Left ventricle myocardium inferior (tissue), 1 donor: ENCODE data around the gene KRT80. TPM values are rescaled to one million over a fixed set of nuclear protein-coding genes. Genes with fewer than 3 reads are reported as not detected.

Source experiments
- DNase-seq: peaks from one replicate; pipeline ENCODE4 v3.0.0-alpha.2; 2020
- H3K27ac ChIP-seq: fragments of 200-600 bp; replicated peaks from 2 replicates; pipeline ENCODE4 v1.8.0; 2021
- H3K27me3 ChIP-seq: fragments of 200-600 bp; 2 replicates; pipeline ENCODE4 v1.8.0; 2021; ENCODE audit warnings: low read depth
- H3K36me3 ChIP-seq: fragments of 200-600 bp; 2 replicates; pipeline ENCODE4 v1.8.0; 2021
- H3K4me1 ChIP-seq: fragments of 200-600 bp; 2 replicates; pipeline ENCODE4 v1.8.0; 2021
- H3K4me3 ChIP-seq: fragments of 200-600 bp; 2 replicates; pipeline ENCODE4 v1.8.0; 2021; ENCODE audit warnings: mild to moderate bottlenecking, moderate library complexity
- H3K9me3 ChIP-seq: fragments of 200-600 bp; replicated peaks from 2 replicates; pipeline ENCODE4 v1.8.0; 2021
- intact Hi-C: fragments of 100-400 bp; cut with micrococcal nuclease; formaldehyde crosslinking; loops from one replicate; pipeline ENCODE4 v1.11.0; 2022
- total RNA-seq: library from RNA; stranded (reverse); fragmentation: NEBNext Ultra II Directional; extraction: Animal tissue kit (Norgen Biotek cat#: 25700); gene quantifications from one replicate; pipeline ENCODE4 v1.2.1, GENCODE V29; 2021
- TF ChIP-seq, protein P1 (sequence below): fragments of 200-600 bp; IDR thresholded peaks from 2 replicates; pipeline ENCODE4 v1.8.0; 2021; ENCODE audit warnings: antibody characterized with exemption, mild to moderate bottlenecking, borderline replicate concordance
- donor health status: DM: no; HTN: yes; CAD: no; lungs with severe emphysema.

Gene KRT80
- total RNA-seq, 1 donor from 2014 or later: not detected

DNA sequence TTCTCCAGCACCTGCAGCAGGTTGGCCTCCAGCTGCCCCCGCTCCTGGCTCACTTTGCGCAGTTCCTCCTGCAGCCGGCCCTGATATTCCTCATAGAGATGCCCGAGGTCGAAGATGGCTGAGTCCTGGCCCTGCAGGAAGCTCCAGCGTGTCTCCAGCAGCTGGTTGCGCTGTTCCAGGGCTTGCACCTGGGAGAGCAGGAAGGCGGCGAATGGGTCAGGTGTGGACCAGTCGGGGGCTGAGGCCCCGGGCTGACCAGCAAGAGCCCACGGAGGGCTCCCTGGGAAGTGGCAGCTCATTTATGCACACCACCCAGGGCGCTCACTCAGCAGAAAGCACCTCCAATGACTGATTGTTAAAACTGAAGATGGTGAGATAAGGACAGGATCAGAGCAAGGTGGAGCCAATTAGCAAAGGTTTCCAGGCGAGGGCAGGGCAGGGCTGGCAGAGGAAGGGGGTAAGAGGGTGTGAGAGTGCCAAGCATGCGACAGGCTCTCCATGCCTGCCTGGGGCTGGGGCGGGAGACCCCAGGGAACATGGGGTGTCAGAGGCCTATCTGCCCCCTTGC, 6.3 kb downstream of the KRT80 start:
- H3K4me1 ChIP-seq: peaks cover 51% of the 10 kb centered on the region
- H3K36me3 ChIP-seq: no peaks in the 10 kb centered on the region
- H3K27me3 ChIP-seq: no peaks in the 10 kb centered on the region
- TF ChIP-seq, protein P1, sequence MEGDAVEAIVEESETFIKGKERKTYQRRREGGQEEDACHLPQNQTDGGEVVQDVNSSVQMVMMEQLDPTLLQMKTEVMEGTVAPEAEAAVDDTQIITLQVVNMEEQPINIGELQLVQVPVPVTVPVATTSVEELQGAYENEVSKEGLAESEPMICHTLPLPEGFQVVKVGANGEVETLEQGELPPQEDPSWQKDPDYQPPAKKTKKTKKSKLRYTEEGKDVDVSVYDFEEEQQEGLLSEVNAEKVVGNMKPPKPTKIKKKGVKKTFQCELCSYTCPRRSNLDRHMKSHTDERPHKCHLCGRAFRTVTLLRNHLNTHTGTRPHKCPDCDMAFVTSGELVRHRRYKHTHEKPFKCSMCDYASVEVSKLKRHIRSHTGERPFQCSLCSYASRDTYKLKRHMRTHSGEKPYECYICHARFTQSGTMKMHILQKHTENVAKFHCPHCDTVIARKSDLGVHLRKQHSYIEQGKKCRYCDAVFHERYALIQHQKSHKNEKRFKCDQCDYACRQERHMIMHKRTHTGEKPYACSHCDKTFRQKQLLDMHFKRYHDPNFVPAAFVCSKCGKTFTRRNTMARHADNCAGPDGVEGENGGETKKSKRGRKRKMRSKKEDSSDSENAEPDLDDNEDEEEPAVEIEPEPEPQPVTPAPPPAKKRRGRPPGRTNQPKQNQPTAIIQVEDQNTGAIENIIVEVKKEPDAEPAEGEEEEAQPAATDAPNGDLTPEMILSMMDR: no peak
- no peak overlapping the region for H3K4me3 ChIP-seq
- intact Hi-C loops: no loop called here
- H3K9me3 ChIP-seq: no peaks in the 10 kb centered on the region
- DNase-seq: no peak
- H3K27ac ChIP-seq: no peak overlapping the region

DNA sequence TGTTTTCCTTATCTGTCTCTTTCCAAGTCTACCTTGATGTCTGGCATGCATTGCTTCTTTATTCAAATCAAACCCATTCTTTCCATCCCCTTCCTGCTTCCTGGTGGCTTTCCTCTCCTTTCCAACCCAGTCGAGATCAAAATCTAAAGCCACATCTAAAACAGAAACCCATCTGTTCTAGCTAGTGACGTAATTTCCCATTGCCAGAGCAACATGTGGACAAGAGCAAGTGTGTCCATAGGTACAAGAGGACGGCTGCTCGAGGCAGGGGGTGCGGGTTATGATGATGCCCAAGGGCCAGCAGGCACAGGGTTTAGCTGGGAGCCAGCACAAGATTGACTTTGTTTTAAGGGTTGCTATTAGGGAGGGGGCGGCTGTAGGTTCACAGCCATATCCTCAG, 7.0 kb downstream of the KRT80 start:
- H3K4me1 ChIP-seq: peaks cover 57% of the 10 kb centered on the region
- H3K27ac ChIP-seq: no peak overlapping the region
- H3K27me3 ChIP-seq: no peaks in the 10 kb centered on the region
- intact Hi-C loops: no loop called here
- TF ChIP-seq, protein P1: no peak
- no peak overlapping the region for H3K4me3 ChIP-seq
- H3K36me3 ChIP-seq: no peaks in the 10 kb centered on the region
- DNase-seq: no peak
- H3K9me3 ChIP-seq: no peaks in the 10 kb centered on the region

- TF ChIP-seq, protein P1: no peak
- H3K9me3 ChIP-seq: no peaks in the 10 kb centered on the region
- no peaks in the 10 kb centered on the region for H3K27me3 ChIP-seq
- peaks cover 66% of the 10 kb centered on the region for H3K4me1 ChIP-seq
- no peak overlapping the region for H3K4me3 ChIP-seq
- no peak overlapping the region for H3K27ac ChIP-seq
- no peak for DNase-seq
- no peaks in the 10 kb centered on the region for H3K36me3 ChIP-seq
- intact Hi-C loops: no loop called here
Measured at GRCh38 chr12:52183971-52184370, 7.8 kb downstream of the KRT80 start.

- DNase-seq: no peak
- Histone ChIP-seq H3K27me3 (no peaks in the 10 kb centered on the region), H3K9me3 (no peaks in the 10 kb centered on the region), H3K4me1 (peaks cover 68% of the 10 kb centered on the region), H3K4me3 (no peak overlapping the region), H3K27ac (no peak overlapping the region), H3K36me3 (no peaks in the 10 kb centered on the region)
- TF ChIP-seq, protein P1: no peak
- intact Hi-C loops: no loop called here
Measured at GRCh38 chr12:52183544-52183910, 8.3 kb downstream of the KRT80 start.

DNA sequence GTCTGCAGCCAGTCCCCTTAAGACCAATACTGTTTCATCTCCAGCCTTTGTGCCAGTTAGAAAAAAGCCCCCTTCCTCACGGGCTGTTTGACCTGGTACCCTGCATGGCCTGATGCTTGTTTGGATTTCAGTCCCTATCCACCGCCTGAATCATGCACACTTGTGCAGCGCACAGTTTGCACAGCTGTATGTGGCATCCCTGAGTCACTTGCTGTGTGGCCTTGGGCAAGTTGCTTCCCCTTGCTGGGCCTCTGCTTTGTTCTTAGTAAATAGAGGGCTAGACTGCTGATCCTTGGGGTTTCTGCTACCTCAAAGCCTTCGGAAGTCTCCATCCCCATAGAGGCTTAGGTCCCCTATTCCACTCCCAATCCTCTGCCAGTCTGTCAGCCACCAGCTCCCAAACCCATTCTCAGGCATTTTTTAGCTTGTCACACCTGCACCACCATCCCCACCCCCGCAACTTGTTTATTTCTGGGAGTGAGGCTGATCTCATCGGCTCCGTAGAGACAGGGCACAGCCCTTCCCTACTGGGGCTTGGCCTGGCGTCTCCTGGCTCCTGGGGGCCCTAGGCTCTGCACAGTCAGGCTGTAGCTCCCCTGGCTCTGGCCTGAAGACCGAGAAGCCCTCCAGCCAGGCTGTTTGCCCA, 8.8 kb downstream of the KRT80 start:
- no peak for DNase-seq
- Histone ChIP-seq H3K27ac (no peak overlapping the region), H3K4me3 (no peak overlapping the region), H3K27me3 (no peaks in the 10 kb centered on the region), H3K9me3 (no peaks in the 10 kb centered on the region), H3K36me3 (no peaks in the 10 kb centered on the region), H3K4me1 (peaks cover 68% of the 10 kb centered on the region)
- intact Hi-C loops: no loop called here
- TF ChIP-seq, protein P1: no peak
